H1 (cell line): ENCODE data around the gene TTC33. TPM values are rescaled to one million over a fixed set of nuclear protein-coding genes. Genes with fewer than 3 reads are reported as not detected.

Experiments
- BCL11A ChIP-seq, 2 experiments: IDR thresholded peaks; one replicate each; pipeline ENCODE4 v1.6.1; 2011; ENCODE audit warnings: low read depth in 2 of 2, low read length in 2 of 2, mild to moderate bottlenecking in 2 of 2
- CHD7 ChIP-seq: fragments of 300-600 bp; sonication (generic); IDR thresholded peaks from 2 replicates; pipeline ENCODE4 v1.7.1; 2012; ENCODE audit warnings: low read length, moderate library complexity, mild to moderate bottlenecking, inconsistent platforms; ENCODE audit not compliant: insufficient replicate concordance
- CREB1 ChIP-seq: IDR thresholded peaks from 2 replicates; pipeline ENCODE4 v1.6.1; 2012; ENCODE audit warnings: inconsistent platforms
- EZH2 ChIP-seq: fragments of 200-600 bp; sonication (generic); IDR thresholded peaks from 2 replicates; pipeline ENCODE4 v1.7.1; 2012; ENCODE audit warnings: low read depth, mild to moderate bottlenecking, moderate library complexity, low read length, inconsistent platforms; ENCODE audit not compliant: severe bottlenecking
- GTF2F1 ChIP-seq: IDR thresholded peaks from 2 replicates; pipeline ENCODE4 v1.6.1; 2012; ENCODE audit warnings: low read depth, low read length, improper control_type of control experiment, borderline replicate concordance
- HDAC6 ChIP-seq: IDR thresholded peaks from one replicate; pipeline ENCODE4 v1.7.1; 2012; ENCODE audit warnings: low read depth, mild to moderate bottlenecking, inconsistent platforms, low read length, moderate library complexity
- JUN ChIP-seq: IDR thresholded peaks from 2 replicates; pipeline ENCODE4 v1.6.1; 2011; ENCODE audit warnings: low read depth, mild to moderate bottlenecking, improper control_type of control experiment, low read length
- JUND ChIP-seq: IDR thresholded peaks from 2 replicates; pipeline ENCODE4 v1.6.1; 2011; ENCODE audit warnings: mild to moderate bottlenecking, improper control_type of control experiment, low read length
- MAX ChIP-seq: IDR thresholded peaks from 2 replicates; pipeline ENCODE4 v1.6.1; 2012; ENCODE audit warnings: inconsistent platforms
- NRF1 ChIP-seq: IDR thresholded peaks from 2 replicates; pipeline ENCODE4 v1.6.1; 2011; ENCODE audit warnings: mild to moderate bottlenecking, low read depth, low read length, improper control_type of control experiment
- RAD21 ChIP-seq, 2 experiments: IDR thresholded peaks in 1 of 2; conservative IDR thresholded peaks in 1 of 2; 2 replicates each; pipeline ENCODE4 v1.6.1; 2011; ENCODE audit warnings: low read depth in 2 of 2, low read length in 2 of 2, improper control_type of control experiment in 1 of 2, inconsistent platforms in 1 of 2, mild to moderate bottlenecking in 1 of 2, moderate library complexity in 1 of 2
- TAF1 ChIP-seq: IDR thresholded peaks from 2 replicates; pipeline ENCODE4 v1.6.1; 2011; ENCODE audit warnings: mild to moderate bottlenecking, low read depth, low read length
- TBP ChIP-seq: IDR thresholded peaks from 2 replicates; pipeline ENCODE4 v1.6.1; 2011; ENCODE audit warnings: low read depth, low read length, improper control_type of control experiment
- polyA plus RNA-seq, 7 experiments: library from polyadenylated mRNA; depleted of rRNA in 3 of 7; stranded (reverse) in 5 of 7; unstranded in 2 of 7; fragments of >200 nt in 5 of 7; fragments of 200-250 nt in 2 of 7; gene quantifications; 1 replicate in 5 of 7; 2 replicates in 1 of 7; 4 replicates in 1 of 7; pipeline versions ENCODE4 v1.2.1 to v1.2.3, GENCODE V29; 2011 to 2013; ENCODE audit warnings: missing spikeins in 2 of 7, mixed read lengths in 2 of 7
- total RNA-seq: library from RNA; stranded (reverse); fragmentation: NEBNext Ultra II Directional; extraction: Animal tissue kit (Norgen Biotek cat#: 25700); gene quantifications from 2 replicates; pipeline ENCODE4 v1.2.1, GENCODE V29; 2021

Gene TTC33
- total and polyA plus RNA-seq, 2 of the 8 experiments (the other 6 are each of a cell fraction or from before 2014, with no cell fraction given), result 1.2 to 12.6 TPM

GRCh38 chr5:40776658-40776977 lies 20.9 kb upstream of the TTC33 start (continued):
- TF ChIP-seq CHD7 (no peak), BCL11A (IDR thresholded peaks at IDR 0.05; ENCODE audit: low read depth in 2 of 2, low read length in 2 of 2) (no peak), EZH2 (no peak), MAX (no peak), GTF2F1 (no peak), HDAC6 (no peak), JUN (no peak), NRF1 (no peak), TAF1 (no peak), TBP (no peak), RAD21 (IDR thresholded peaks at IDR 0.05 in 1 of 2, conservative IDR thresholded peaks at IDR 0.05 in 1 of 2; ENCODE audit: low read depth in 2 of 2, low read length in 2 of 2) (no peak), JUND (no peak), CREB1 (no peak)
